SJCRH30 (cell line): ENCODE data around the gene SHMT2. TPM values are rescaled to one million over a fixed set of nuclear protein-coding genes. Genes with fewer than 3 reads are reported as not detected.
A peak's percentile ranks its signal among the peaks of the same experiment; 100 is the strongest.

ENCODE experiments used
- DNase-seq, 2 experiments: peaks; one replicate each; pipeline ENCODE4 v3.0.0-alpha.2; 2015 to 2020
- H3K27ac ChIP-seq: fragments of 250-450 bp; sonication (Bioruptor Pico); 2 replicates; pipeline ENCODE4 v1.5.1; 2020; ENCODE audit warnings: mild to moderate bottlenecking, moderate library complexity
- H3K27me3 ChIP-seq: fragments of 250-450 bp; sonication (Bioruptor Pico); 2 replicates; pipeline ENCODE4 v1.5.1; 2020; ENCODE audit warnings: mild to moderate bottlenecking, moderate library complexity
- H3K36me3 ChIP-seq: fragments of 250-450 bp; sonication (Bioruptor Pico); 2 replicates; pipeline ENCODE4 v1.5.1; 2020; ENCODE audit warnings: mild to moderate bottlenecking, moderate library complexity
- H3K4me1 ChIP-seq: fragments of 250-450 bp; sonication (Bioruptor Pico); 2 replicates; pipeline ENCODE4 v1.5.1; 2020; ENCODE audit warnings: mild to moderate bottlenecking, moderate library complexity
- H3K4me3 ChIP-seq: fragments of 250-450 bp; sonication (Bioruptor Pico); 2 replicates; pipeline ENCODE4 v1.5.1; 2020; ENCODE audit warnings: mild to moderate bottlenecking, moderate library complexity
- H3K9me3 ChIP-seq: fragments of 250-450 bp; sonication (Bioruptor Pico); replicated peaks from 2 replicates; pipeline ENCODE4 v1.5.1; 2020; ENCODE audit warnings: mild to moderate bottlenecking, moderate library complexity
- total RNA-seq: library from RNA; depleted of rRNA; stranded (reverse); fragments of >200 nt; shearing (Covaris generic); gene quantifications from 2 replicates; pipeline ENCODE4 v1.2.3, GENCODE V29; 2014

Gene SHMT2
- total RNA-seq, 1 experiment from 2014 or later = 1,712 TPM

DNA sequence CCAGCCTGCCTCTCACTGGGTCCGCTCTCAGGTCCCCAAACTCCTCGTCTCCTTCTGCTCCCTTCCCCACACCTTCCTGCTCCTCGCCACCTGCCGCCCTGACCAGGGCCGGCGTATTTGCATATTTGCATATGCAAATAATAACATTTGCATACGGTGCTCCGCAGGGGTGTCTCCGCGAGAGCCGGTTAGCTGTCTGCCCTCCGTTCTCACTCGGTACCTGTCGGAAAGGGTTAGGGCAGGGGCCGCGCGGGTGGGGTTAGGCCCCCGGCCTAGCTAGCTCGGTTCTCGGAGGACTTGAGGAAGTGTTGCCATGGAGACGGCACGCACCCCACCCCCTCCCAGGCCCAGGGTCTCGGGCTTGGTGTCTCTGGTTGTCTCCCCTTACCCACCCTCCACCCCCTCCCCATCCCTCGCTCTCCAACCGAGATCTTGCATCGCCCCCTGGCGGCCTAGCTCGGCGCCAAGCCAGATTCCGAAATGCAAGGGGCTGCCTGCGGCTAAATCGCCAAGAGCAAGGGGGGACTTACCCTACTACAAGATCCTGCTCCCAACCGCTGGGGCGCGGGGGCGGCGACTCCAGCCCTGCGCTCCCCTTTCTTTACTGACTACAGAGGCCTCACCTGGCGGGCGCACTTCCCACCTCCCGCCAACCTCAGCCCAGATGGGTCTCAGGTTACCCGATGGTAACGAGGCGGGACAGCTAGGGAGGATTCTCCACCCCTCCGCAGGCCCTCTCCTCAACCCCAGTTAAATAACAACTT lies 13.4 kb downstream of the SHMT2 start:
- Histone ChIP-seq H3K9me3 (no peaks in the 10 kb centered on the region), H3K4me3 (no peak overlapping the region), H3K4me1 (peaks cover 23% of the 10 kb centered on the region), H3K27me3 (no peaks in the 10 kb centered on the region), H3K27ac (no peak overlapping the region), H3K36me3 (peaks cover 41% of the 10 kb centered on the region)
- peak; percentile 89 to 92 for DNase-seq

DNA sequence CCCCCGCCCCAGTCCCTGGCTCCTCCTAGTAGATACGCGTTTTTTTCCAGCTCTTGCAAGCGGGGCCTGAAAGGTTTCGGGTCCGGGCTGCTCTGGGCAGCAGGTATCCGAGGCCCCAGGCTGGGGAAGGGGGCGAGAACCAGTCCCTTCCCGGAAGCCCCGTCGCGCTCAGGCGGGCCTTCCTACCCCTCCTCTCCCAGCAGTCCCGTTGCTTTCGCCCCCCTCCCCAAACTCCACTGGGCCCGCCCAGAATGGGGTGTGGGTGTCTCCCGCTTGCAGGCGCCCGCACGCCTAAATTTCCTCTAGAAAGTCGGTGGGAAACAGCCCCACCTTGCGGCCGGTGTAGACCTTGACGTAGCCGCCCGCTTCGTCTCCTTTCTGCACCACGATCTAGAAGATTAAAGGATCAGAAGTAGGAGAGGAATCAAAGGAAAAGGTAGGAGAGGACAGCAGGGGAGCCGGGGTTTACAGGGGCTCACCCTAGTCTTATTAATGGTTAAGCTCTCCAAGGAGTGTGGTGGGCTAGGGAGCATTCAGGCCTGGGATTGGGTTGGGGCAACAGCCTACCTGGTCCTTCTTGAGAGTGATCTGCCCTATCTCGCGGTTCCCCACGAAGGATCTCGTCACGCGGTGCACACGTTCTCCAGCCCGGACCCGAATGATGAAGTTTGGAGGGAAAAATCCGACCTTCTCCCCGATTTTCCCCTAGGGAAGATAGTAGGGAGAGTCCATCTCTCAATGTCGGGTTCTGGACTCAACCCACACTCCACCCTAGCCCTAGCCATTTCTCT lies 14.2 kb downstream of the SHMT2 start:
- H3K4me1 ChIP-seq = peaks cover 26% of the 10 kb centered on the region
- no peak overlapping the region for H3K27ac ChIP-seq
- peak in 1 of 2 experiments; percentile 66 for DNase-seq
- H3K4me3 ChIP-seq = no peak overlapping the region
- no peaks in the 10 kb centered on the region for H3K9me3 ChIP-seq
- no peaks in the 10 kb centered on the region for H3K27me3 ChIP-seq
- peaks cover 49% of the 10 kb centered on the region for H3K36me3 ChIP-seq

- Histone ChIP-seq H3K4me1 (peaks cover 32% of the 10 kb centered on the region), H3K27ac (no peak overlapping the region), H3K27me3 (no peaks in the 10 kb centered on the region), H3K4me3 (no peak overlapping the region), H3K36me3 (peaks cover 55% of the 10 kb centered on the region), H3K9me3 (no peaks in the 10 kb centered on the region)
- peak; percentile 67 to 73 for DNase-seq
Observed at GRCh38 chr12:57244312-57244696, 14.8 kb downstream of the SHMT2 start.

- Histone ChIP-seq H3K4me3 (no peak overlapping the region), H3K27ac (no peak overlapping the region), H3K36me3 (peaks cover 62% of the 10 kb centered on the region), H3K27me3 (no peaks in the 10 kb centered on the region), H3K9me3 (no peaks in the 10 kb centered on the region), H3K4me1 (peaks cover 33% of the 10 kb centered on the region)
- peak in 1 of 2 experiments; percentile 33 for DNase-seq
Observed at GRCh38 chr12:57247041-57247440, 17.5 kb downstream of the SHMT2 start.

- no peak overlapping the region for H3K27ac ChIP-seq
- peaks cover 55% of the 10 kb centered on the region for H3K36me3 ChIP-seq
- peak overlapping the region; percentile 73 for H3K4me3 ChIP-seq
- H3K4me1 ChIP-seq = peaks cover 26% of the 10 kb centered on the region
- H3K9me3 ChIP-seq = no peaks in the 10 kb centered on the region
- H3K27me3 ChIP-seq = no peaks in the 10 kb centered on the region
- peak in 1 of 2 experiments; percentile 55 for DNase-seq
Observed at GRCh38 chr12:57248934-57249742, 19.6 kb downstream of the SHMT2 start.

GRCh38 chr12:57250541-57250940 lies 21.0 kb downstream of the SHMT2 start:
- peaks cover 26% of the 10 kb centered on the region for H3K4me1 ChIP-seq
- peaks cover 41% of the 10 kb centered on the region for H3K36me3 ChIP-seq
- H3K4me3 ChIP-seq = peak overlapping the region; percentile 73
- H3K9me3 ChIP-seq = no peaks in the 10 kb centered on the region
- H3K27ac ChIP-seq = peak overlapping the region; percentile 96
- peak; percentile 96 to 99 for DNase-seq
- H3K27me3 ChIP-seq = no peaks in the 10 kb centered on the region

GRCh38 chr12:57250956-57251355 lies 21.4 kb downstream of the SHMT2 start, which contains the start of gene STAC3:
TSS of gene STAC3 (minus strand) at chr12:57251187. CDS start at chr12:57249636, 1,551 bp downstream.
- DNase-seq = peak; percentile 100
- H3K4me1 ChIP-seq = peaks cover 26% of the 10 kb centered on the region
- H3K27me3 ChIP-seq = no peaks in the 10 kb centered on the region
- peaks cover 38% of the 10 kb centered on the region for H3K36me3 ChIP-seq
- no peaks in the 10 kb centered on the region for H3K9me3 ChIP-seq
- peak within 1 kb of the TSS; percentile 96 for H3K27ac ChIP-seq
- peak within 1 kb of the TSS; percentile 73 for H3K4me3 ChIP-seq

DNA sequence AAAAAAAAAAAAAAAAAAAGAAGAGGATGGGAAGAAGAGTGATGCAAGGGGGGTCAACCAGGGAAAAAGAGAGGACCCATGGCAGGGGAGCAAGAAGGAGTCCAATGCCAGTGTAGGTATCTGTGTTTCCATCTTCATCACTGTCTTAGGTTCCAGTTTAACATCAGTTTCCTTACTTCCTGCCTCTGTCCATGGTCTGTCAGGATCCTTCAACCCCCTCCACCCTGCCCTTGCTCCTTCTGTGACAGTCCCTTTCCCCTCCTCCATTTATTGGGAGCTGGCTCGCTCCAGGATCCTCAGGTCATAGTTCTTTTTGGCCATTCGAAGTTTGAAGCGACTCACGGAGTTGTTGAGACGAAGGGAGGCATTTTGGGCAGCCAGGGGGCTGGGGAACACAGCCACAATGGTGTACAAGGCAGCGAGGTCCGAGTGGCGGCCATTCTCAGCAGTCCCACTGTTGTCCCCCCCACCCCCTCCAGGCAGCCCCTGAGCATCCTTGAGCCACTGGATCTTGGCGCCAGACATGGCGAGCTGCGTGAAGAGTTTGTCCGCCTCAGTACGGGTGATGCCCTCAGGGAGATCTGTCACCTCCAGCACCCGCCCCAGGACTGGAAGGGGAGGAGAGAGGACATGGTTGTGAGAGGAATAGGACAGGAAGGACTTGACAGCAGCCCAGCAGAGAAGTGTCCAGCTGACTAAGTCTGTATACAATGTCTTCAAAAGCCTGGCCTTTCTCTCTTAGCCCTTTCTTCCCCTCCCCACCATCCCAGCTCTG lies 25.2 kb downstream of the SHMT2 start:
- Histone ChIP-seq H3K36me3 (peaks cover 3% of the 10 kb centered on the region), H3K27ac (no peak overlapping the region), H3K4me3 (no peak overlapping the region), H3K4me1 (peaks cover 36% of the 10 kb centered on the region), H3K9me3 (no peaks in the 10 kb centered on the region), H3K27me3 (no peaks in the 10 kb centered on the region)
- peak in 1 of 2 experiments; percentile 55 for DNase-seq

GRCh38 chr12:57255916-57256315 lies 26.4 kb downstream of the SHMT2 start:
- Histone ChIP-seq H3K36me3 (no peaks in the 10 kb centered on the region), H3K9me3 (no peaks in the 10 kb centered on the region), H3K27me3 (no peaks in the 10 kb centered on the region), H3K4me3 (no peak overlapping the region), H3K27ac (no peak overlapping the region), H3K4me1 (peaks cover 43% of the 10 kb centered on the region)
- DNase-seq = no peak

DNA sequence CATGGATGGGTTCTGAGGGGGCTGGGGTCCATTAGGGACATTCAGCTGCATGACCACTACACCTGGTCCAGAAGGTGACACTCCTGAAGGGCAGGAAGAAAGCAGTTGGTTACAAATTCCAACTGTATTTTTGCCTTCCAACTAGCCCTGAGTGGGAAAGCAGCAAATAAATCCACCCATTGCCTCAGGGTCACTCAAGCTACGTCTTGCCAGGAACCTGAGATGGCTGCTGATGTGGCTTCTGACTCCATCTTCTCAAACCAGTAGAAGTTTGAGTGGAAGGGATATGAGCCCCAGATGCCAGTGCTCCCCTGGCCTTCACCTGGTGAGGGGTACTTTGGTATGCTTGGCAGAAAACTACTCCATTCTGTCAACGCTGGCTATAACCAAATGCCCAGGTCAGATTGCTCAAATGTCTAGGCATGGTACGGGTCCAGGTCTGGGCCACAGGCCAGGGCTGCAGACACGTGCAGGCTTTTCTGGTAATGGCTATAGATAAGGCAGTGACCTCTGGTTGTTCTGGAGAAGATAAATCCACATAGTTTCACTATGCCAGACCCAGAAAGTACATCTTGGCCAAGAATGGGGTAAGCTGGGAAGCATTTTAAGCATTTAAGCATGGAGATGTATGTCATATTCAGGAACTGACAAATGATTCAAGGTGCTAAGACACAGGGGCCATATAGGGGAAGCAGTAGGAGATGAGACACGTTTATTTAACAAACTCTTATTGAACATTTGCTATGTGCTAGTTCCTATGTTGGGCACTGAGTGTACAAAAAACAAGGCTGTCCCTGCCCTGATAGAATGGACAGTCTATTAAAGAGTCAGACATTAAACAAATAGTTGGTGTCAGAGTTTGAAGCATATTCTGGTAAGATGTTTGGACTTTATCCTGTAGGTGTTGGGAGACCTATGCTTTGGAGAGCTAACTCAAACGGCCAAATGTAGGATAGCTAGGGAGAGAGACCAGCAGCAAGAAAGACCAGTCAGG lies 29.8 kb downstream of the SHMT2 start:
- Histone ChIP-seq H3K4me1 (peaks cover 64% of the 10 kb centered on the region), H3K27ac (no peak overlapping the region), H3K4me3 (no peak overlapping the region), H3K27me3 (no peaks in the 10 kb centered on the region), H3K9me3 (no peaks in the 10 kb centered on the region), H3K36me3 (no peaks in the 10 kb centered on the region)
- no peak for DNase-seq

GRCh38 chr12:57260366-57260765 lies 30.9 kb downstream of the SHMT2 start:
- H3K9me3 ChIP-seq = no peaks in the 10 kb centered on the region
- H3K36me3 ChIP-seq = no peaks in the 10 kb centered on the region
- no peaks in the 10 kb centered on the region for H3K27me3 ChIP-seq
- H3K27ac ChIP-seq = no peak overlapping the region
- no peak overlapping the region for H3K4me3 ChIP-seq
- H3K4me1 ChIP-seq = peaks cover 75% of the 10 kb centered on the region
- DNase-seq = peak; percentile 87 to 97

DNA sequence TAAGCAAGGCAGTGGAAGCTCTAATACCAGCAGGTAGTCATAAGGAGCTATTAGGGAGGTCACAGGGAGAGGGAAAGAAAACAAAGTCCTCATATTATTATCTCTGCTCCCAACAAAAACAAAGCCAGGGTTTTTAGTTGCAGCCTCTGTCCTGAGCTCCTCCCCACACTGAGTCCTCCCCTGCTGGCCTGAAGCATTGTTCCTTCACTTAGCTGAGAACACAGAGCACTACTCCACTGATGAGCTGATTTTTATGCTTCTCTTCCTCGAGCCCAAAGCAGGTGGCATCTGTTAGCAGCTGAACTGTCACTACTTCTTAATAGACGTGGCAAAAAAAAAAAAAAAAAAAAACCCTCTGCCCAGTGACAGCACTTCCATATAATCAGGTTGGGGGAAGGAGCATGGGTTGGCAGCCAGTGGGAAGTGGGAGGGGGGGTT lies 31.9 kb downstream of the SHMT2 start:
- Histone ChIP-seq H3K4me1 (peaks cover 81% of the 10 kb centered on the region), H3K27ac (no peak overlapping the region), H3K36me3 (no peaks in the 10 kb centered on the region), H3K9me3 (no peaks in the 10 kb centered on the region), H3K4me3 (no peak overlapping the region), H3K27me3 (no peaks in the 10 kb centered on the region)
- peak; percentile 83 to 96 for DNase-seq
